HG03103 (cell line): ENCODE data around the gene NCBP2L.
"Not testable (repeated sequence)": the region's sequence is repeated elsewhere in the genome, so short reads cannot be mapped to it uniquely, and the experiment has no call there.

Source experiments
- ATAC-seq: cut with Tn5 transposase; IDR thresholded peaks from one replicate; pipeline ENCODE4 v1.9.1; 2021; ENCODE audit warnings: low read depth; ENCODE audit not compliant: unreplicated experiment

The NCBP2L gene

DNA sequence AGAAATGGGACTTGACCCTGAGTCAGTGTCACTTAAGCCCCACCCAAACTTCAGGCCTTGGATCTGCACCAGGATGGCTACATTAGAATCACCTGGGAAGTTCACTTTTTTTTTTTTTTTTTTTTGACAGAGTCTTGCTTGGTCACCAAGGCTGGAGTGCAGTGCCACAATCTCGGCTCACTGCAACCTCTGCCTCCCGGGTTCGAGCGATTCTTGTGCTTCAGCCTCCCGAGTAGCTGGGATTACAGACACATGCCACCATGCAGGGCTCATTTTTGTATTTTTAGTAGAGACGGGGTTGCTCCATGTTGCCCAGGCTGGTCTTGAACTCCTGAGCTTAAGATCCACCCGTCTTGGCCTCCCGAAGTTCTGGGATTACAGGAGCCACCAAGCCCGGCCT, 3.0 kb downstream of the NCBP2L start:
- no peak for ATAC-seq

DNA sequence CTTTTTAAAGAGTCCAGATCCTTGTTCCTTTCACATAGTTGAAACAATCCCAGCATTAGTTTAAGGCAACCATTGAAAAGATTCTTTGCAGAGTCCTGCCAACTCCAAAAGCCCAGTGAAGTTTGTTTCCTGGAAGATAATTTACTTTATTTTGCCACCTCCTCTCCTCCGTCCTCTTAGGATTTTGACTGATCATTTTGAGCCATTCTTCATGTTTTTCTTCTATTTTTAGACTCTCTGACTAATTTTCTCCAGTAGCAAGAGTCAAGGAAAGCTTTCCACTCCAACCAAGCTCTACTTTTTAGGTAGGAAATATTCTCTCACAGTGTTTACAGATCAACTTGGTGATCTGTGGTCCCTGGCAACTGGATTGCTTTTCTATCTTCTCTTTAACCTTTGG, 10.3 kb downstream of the NCBP2L start:
- ATAC-seq: no peak

DNA sequence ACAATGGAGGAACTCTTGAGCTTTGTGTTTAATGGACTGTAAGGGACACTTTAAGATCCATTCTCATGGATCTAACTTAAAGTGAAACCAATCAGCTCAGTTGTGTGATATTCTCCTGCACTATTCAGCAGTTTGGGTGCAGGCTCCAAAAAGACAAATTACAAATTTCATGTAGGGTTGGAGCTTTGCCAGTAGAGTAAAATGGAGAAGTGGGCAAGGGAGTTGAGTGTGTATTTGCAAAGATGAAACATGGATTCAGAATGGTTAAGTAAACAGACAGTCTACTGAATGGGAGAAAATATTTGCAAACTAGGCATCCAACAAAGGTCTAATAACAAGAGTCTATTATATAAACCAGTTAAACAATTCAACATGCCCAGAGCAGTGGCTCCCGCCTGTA, 26.9 kb downstream of the NCBP2L start:
- ATAC-seq: no peak

DNA sequence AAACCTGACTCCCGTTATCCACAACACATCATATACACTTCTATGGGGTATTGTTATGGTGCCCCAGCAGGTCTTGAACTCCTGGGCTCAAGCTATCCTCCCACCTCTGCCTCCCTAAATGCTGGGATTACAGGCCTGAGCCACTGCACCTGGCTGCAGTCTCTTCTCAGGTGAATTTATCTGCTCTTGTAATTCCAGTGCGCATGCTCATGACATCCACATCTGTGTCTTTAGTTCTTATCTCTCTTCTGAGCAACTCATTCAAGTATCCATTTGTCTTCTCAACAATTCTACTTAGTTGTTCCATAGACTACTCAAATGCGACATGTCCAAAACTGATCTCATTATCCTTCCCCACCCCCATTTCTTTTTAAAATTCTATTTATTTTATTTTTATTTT, 27.6 kb downstream of the NCBP2L start:
- no peak for ATAC-seq

DNA sequence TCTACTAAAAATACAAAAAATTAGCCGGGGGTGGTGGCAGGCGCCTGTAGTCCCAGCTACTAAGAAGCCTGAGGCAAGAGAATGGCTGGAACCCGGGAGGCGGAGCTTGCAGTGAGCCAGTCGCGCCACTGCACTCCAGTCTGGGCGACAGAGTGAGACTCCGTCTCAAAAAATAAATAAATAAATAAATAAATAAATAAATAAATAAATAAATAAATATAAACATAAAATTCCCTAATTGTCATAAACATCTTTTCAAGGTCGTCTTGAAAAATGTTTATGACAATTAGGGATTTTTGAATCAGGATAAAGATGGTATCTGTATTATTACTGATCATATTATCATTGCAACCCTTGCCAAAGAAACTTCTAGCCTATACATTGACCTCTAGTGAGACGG, 32.5 kb downstream of the NCBP2L start:
- not testable (repeated sequence) for ATAC-seq

DNA sequence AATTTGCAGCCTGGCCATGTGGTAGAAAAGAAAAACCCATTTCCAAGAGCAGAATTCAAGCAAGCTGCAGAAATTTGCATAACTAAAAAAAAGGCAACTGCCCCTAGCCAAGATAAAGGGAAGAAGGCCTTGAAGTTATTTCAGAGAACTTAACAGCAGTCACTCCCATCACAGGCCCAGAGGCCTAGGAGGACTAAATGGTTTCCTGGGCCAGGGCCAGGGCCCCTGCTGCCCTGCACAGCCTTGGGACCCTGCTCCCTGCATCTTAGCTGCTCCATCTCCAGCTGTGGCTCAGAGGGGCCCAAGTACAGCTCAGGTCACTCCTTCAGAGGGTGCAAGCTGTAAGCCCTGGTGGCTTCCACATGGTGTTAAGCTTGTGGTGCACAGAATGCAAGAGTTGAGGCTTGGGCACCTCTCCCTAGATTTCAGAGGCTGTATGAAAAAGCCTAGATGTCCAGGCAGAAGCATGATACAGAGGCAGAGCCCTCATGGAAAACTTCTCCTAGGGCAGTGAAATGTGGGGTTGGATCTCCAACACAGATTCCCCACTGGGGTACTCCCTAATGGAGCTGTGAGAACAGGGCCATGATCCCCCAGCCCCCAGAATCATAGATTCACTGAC, 41.5 kb downstream of the NCBP2L start:
- ATAC-seq: no peak

DNA sequence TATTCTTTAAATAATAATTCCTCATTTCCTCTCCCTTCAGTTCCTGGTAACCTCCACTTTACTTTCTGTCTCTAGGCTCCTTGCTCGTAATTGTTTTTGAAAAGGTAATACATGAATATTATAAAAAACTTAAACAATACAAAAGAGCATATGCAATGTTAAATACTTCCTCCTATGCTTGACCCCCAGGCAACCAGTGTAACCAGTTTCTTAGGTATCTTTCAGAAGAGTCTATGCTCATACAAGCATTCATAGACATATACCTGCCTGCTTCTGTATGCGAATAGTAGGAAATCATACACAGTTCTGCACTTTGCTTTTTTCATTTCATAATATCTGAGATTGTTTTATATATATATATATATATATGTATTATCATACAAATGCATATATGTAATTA, 45.5 kb downstream of the NCBP2L start:
- ATAC-seq: no peak

DNA sequence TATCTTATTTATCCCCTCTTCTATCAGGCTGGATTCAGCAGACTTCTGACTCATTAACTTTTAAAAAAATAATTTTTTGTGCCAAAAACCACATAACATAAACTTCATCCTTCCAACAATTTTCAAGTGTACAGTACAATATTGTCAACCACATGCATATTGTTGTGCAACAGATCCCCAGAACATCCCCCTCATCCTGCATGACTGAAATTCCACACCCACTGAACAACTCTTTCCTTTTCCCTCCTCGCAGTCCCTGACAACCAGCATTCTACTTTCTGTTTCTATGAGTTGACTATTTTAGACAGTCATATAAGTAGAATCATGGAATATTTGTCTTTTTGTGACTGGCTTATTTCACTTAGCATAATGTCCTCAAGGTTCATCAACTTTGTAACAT, 45.9 kb downstream of the NCBP2L start:
- ATAC-seq: no peak

DNA sequence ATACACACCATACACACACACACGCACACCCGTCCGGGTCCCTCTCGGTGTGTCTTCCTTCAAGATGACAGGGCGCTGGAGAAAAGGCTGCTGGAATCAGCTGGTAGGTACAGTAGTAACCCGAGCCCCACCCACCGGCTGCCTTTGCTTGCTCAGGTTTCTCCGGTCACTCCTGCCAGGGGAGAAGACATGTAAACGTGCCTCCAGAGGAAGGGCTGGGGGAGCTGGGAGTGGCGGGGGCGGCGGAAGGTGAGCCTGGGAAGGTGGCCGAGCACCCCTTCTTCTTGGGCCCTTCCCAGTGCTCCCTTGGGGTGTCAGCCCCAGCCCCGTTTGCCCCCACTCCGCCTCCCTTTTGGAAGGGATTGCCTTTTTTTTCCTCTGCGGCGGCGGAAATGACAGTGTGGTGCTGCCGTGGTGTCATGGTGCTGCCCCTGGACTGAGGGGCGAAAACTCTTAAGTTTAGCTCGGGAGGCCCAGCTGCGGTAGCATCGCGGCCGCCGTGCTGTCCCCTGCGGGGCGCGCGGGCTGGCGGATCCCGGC, 48.2 kb downstream of the NCBP2L start, which contains the start of gene MID2:
MID2 (plus strand) TSS at position 169 of the 540 bp plus-strand sequence. CDS start 561 bp downstream, outside the sequence.
- ATAC-seq: peak; percentile 38

DNA sequence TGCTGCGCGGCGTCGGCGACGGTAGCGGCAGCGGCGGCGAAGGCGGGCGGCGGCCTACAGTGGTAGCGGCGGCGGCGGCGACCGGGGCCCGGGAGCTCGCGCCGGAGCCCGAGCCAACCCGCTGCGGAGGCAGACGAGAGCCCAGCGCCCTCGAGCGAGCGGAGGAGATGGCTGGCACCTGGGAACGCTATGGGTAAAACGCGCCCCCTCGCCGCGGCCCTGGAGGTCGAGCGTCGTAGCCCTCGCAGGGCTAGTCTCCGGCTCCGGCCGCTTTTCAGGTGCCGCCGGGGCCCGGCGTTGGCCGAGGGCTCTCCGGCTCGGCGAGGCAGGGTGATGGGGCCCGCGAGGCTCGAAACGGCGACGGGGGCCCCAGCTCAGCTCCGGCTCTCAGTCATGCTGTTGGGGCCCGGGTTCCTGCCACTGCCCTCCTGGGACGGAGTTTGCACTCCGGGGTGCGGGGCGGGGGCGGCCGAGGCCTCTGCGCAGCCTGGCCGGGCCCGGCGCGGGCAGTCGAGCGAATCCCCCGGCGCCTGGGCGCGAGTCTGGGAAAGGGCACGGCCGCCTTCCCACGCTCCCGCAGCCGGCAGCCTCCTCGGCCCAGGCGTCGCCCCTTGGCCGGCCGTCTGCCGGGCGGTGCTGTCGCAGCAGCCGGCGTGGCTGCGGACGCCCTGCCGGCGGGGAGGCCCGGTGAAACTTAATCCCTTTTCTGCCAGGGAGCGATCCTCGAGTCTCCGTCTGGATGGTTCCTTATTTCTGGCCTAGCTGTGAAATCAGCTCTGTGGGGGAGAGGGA, 48.9 kb downstream of the NCBP2L start:
- ATAC-seq: peak; percentile 51

DNA sequence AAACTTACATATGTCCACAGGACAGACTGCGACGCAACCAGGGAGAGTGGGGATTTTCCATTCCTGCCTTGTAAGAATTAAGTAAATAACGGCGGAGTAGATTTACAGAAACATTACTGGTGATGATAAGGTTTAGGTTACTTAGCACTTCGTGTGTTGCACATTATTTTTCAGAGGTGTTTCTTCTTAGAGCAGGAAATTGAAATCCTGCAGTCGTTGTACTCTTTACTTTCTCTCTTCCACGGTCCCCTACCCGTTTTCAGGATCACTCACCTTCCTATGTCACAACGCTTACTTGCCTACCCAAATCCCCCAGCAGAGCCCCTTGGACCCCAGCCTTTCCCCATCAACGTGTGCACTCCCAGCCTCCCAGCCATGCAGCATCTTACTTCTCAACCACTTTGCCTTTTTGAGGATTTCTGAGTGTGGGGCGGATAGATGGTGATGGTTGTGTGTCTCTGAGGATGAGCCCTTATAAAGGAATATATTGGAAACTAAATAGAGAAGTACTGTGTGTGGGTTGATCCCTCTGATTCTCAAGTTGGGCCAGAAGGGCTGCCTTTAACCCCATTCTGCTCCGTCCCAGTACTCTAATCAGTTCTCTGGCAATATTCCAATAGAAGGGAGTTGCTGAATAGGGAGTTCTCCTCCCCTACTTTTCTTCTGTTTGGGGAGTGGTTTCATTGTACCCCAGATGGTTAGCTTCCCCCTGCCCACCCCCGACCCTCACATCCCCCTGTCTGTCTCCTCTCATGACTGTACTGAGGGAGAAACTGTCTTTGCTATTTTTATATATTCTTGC, 49.7 kb downstream of the NCBP2L start:
- ATAC-seq: no peak

DNA sequence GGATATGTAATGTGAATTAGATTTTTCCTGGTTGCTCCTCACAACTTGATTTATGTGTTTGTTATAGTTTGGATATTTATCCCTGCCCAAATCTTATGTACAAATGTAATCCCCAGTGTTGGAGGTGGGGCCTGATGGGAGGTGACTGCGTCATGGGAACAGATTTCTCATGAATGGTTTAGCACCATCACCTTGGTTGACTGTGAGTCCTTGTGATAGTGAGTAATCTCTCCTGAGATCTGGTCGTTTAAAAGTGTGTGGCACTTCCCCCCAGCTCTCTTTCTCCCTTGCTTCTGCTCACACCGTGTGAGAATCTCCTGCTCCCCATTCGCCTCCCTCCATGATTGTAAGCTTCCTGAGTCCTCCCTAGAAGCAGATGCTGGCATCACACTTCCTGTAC, 50.3 kb downstream of the NCBP2L start:
- no peak for ATAC-seq

DNA sequence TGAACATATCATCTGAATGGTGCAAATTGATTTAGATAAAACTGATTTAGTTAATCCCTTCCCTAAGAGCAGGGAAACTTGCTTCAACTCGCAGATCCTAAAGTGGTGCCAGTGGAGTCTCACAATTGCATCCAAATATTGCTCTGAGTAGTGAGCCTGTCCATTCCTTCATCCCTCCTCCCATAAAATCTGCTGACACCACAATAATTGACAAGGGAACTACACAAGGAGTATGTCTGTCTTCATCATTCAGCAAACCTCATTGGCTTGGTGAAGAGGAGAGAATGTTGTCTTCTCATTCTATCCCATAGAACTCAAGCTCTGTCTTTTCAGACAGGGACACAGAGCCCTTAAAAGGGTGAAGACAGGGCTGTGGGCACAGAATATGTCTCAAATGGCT, 52.3 kb downstream of the NCBP2L start:
- no peak for ATAC-seq

DNA sequence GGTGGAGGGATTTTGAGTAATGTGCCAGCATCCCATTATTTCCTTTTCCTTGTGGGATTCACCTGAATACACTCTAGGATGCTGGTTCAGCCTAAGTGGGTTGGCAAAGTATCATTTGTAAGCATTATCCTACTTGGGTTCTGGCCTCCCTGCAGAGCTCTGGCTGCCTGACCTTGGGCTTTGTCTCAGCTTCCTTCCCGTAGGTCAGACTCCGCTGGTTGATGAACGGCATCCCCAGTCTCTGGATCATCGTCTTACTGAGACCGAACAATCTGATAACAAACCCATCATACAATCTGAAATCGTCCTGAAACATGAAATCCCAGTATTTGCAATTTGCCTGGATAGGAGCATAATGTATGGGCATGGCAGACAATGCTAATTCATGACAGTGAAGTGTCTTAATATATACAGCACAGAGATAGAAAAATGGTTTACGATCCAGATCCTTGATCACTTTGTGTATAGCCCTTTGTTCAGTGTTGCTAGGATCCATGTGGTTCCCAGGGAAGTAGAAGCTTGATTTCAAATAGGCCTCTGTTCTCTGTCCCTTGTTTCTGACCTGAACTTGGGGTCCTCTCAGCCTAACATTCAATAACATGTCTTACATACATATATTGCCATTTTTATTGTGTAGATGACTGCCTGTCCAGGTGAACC, 53.7 kb downstream of the NCBP2L start:
- no peak for ATAC-seq

DNA sequence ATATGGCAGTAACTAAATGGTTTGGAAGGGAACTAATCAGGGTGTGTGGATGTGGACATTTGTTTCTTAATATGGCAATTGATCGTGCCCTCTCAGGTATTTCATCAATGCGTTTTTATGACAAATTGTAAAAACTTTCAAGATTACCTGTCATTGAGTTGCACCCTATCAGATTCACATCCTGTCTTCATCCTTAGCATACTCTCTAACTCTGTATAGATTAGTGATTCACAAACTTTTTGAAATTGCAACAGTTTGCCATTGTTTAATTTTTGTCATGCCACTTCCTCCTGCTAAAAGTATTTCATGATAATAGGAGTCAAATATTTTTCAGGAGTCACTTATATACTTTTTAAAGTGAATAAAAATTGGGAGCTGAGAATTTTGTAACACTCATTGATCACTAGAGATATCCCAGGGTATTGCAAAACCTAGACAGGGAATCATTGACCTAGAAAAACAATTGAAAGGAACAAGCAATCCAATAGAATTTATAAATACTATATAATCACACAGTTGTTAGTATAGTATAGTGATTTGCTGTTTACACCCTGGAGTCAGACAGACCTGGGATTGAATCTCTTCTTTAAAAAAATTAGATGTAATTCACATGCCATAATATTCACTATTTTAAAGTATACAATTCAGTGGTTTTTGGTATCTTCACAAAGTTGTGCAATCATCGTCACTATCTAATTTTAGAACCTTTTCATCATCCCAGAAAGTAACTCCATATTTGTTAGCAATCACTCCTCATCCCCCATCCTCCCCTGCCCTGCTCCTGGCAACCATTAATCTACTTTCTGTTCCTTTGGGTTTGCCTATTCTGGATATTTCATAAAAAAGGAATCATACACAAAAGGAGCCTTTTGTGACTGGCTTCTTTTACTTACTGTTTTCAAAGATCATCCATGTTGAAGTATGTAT, 57.0 kb downstream of the NCBP2L start:
- no peak for ATAC-seq

DNA sequence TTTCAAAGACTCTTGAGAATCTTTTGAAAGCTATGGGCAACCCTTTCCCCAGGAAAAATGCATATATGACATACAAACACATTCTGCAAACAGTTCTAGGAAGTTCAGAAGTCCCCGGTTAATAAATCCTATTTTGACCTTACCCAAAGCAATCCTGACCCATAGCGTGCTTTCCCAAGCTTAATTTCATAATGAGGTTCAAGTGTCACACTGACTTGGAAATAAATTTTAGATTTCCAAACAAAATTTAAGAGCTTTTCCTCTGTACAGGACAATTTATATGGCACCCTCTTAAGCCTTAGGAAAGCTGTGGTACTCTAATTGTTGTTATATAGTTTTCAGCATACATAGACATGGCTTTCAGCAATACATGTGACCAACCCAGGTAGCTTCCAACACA, 59.4 kb downstream of the NCBP2L start:
- ATAC-seq: no peak

DNA sequence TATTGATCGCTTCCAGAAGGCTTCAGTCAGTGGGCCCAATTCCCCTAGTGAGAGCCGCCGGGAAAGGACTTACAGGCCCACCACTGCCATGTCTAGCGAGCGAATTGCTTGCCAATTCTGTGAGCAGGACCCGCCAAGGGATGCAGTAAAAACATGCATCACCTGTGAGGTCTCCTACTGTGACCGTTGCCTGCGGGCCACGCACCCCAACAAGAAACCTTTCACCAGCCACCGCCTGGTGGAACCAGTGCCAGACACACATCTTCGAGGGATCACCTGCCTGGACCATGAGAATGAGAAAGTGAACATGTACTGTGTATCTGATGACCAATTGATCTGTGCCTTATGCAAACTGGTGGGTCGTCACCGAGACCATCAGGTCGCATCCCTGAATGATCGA, 63.4 kb downstream of the NCBP2L start:
- no peak for ATAC-seq

DNA sequence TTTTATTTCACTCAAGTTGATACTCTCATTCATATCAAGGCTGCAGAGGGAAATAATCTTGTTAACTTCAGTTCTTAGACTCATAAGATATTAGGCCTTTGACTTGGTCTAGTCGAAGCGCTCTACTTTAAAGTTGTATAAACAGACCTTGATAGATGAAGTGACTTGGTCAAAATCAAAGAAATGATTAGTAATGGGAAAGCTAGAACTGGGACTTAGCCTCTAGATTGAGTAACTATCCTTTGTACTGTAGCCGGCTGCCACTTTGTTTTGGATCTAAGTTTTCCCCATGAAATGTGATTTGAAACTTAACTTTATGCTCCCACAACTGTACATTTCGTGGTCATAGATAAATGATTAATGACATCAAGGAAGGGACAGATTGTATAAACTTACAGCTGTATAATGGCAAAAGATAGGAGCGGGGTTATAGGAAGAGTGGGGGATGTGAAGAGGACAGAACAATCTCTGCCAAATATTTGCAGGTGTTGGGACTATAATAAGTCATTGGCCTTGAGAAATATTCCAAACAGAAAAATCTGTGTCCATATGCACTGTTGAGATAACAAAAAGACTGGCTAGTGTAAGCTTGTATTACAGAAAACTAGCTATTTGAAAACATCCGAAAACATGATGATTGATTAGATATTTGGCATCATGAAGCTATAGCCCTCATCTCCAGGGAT, 65.3 kb downstream of the NCBP2L start:
- no peak for ATAC-seq
